T-helper 2 cell treated with Interferon-gamma antibody and Interleukin-4, amounts not matched to agents 5 μg/mL and 100 μg/mL, for 36 hours (primary cell): Measurements from ENCODE around the gene BMAL1.

Source experiments
- DNase-seq: peaks from one replicate; pipeline ENCODE4 v3.0.0; 2021; ENCODE audit warnings: low spot score
- H3K27ac Mint-ChIP-seq: one replicate; pipeline ENCODE4 v1.8.0; 2021; ENCODE audit warnings: mild to moderate bottlenecking, mixed read lengths
- H3K27me3 Mint-ChIP-seq: one replicate; pipeline ENCODE4 v1.8.0; 2021; ENCODE audit warnings: low read depth, mixed read lengths
- H3K36me3 Mint-ChIP-seq: one replicate; pipeline ENCODE4 v1.8.0; 2021; ENCODE audit warnings: low read depth, mixed read lengths
- H3K4me1 Mint-ChIP-seq: one replicate; pipeline ENCODE4 v1.8.0; 2021; ENCODE audit warnings: low read depth, mixed read lengths
- H3K4me3 Mint-ChIP-seq: one replicate; pipeline ENCODE4 v1.8.0; 2022; ENCODE audit warnings: mild to moderate bottlenecking, moderate library complexity, mixed read lengths
- H3K9me3 Mint-ChIP-seq: one replicate; pipeline ENCODE4 v1.8.0; 2021; ENCODE audit warnings: mixed read lengths

The BMAL1 gene

DNA sequence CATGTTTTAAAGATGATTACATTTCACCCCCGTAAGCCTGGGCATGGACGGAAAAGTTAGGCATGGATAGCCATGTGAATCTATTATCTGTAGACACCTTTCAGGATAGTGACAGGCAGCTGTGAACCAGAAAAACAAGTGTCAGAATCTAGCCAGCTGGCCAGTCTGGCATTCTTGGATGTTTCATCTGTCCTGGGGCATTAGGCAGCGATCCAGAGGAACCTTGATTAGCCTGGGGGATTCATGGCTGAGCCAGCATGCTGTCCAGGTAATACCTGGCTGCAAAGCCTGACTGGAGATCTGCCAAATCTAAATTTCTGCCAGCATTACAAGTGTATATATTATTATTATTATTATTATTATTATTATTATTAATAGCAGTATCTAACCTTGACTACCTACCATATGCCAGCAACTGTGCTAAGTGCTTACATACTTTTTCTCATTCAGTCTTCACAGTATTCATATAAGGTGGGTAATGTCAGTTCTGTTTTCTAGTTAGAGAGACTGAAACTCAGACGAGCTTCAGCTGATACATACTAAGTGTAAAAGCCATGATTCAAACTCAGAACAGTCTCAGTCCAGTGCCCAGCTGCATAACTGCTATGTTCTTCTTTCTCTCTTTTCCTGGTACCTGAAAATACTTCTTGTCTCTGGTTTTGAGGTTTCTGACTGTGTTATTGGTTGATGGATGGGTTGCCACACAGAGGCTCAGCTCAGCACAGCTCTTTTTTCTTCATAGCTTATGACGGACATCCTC, 12.8 kb downstream of the BMAL1 start:
- H3K27me3 Mint-ChIP-seq = no peaks in the 10 kb centered on the region
- no peak for DNase-seq
- no peaks in the 10 kb centered on the region for H3K36me3 Mint-ChIP-seq
- no peak overlapping the region for H3K27ac Mint-ChIP-seq
- no peaks in the 10 kb centered on the region for H3K9me3 Mint-ChIP-seq
- peaks cover 28% of the 10 kb centered on the region for H3K4me1 Mint-ChIP-seq
- no peak overlapping the region for H3K4me3 Mint-ChIP-seq

DNA sequence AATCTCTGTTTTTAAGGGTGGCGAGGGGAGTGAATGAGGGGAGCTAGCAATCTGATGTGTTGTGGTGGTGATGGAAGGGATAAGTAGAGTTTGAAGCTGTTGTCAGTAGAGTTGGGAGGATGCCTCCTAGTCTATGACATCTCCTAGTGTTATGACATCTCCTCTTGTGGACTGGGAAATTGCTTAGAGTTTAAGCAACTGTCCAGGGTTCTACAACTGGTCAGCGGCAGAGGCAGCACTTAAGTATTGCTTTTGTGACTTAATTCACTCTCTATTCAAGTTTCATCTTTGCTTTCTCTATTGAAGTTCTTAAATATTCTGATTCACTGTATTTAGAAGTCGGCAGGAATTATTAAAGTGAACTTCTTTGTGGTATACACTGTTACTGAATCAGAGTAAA, 13.8 kb downstream of the BMAL1 start:
- Mint-ChIP-seq H3K4me1 (peaks cover 30% of the 10 kb centered on the region), H3K9me3 (no peaks in the 10 kb centered on the region), H3K4me3 (no peak overlapping the region), H3K36me3 (no peaks in the 10 kb centered on the region), H3K27me3 (no peaks in the 10 kb centered on the region), H3K27ac (no peak overlapping the region)
- DNase-seq = no peak

- Mint-ChIP-seq H3K27ac (no peak overlapping the region), H3K4me3 (no peak overlapping the region), H3K4me1 (peaks cover 27% of the 10 kb centered on the region), H3K9me3 (no peaks in the 10 kb centered on the region), H3K27me3 (no peaks in the 10 kb centered on the region), H3K36me3 (no peaks in the 10 kb centered on the region)
- no peak for DNase-seq
Measured at GRCh38 chr11:13291800-13292199, 14.2 kb downstream of the BMAL1 start.

GRCh38 chr11:13292970-13293369, 15.4 kb downstream of the BMAL1 start:
- Mint-ChIP-seq H3K36me3 (no peaks in the 10 kb centered on the region), H3K4me1 (peaks cover 26% of the 10 kb centered on the region), H3K4me3 (no peak overlapping the region)

GRCh38 chr11:13294178-13294577, 16.6 kb downstream of the BMAL1 start:
- Mint-ChIP-seq H3K9me3 (no peaks in the 10 kb centered on the region), H3K27ac (no peak overlapping the region), H3K27me3 (no peaks in the 10 kb centered on the region), H3K4me3 (no peak overlapping the region), H3K4me1 (peaks cover 25% of the 10 kb centered on the region), H3K36me3 (no peaks in the 10 kb centered on the region)
- no peak for DNase-seq

More at GRCh38 chr11:13292970-13293369, 15.4 kb downstream of the BMAL1 start:
- Mint-ChIP-seq H3K27ac (no peak overlapping the region), H3K9me3 (no peaks in the 10 kb centered on the region), H3K27me3 (no peaks in the 10 kb centered on the region)
- no peak for DNase-seq

GRCh38 chr11:13294771-13295579, 17.4 kb downstream of the BMAL1 start:
- no peaks in the 10 kb centered on the region for H3K36me3 Mint-ChIP-seq
- H3K27me3 Mint-ChIP-seq = no peaks in the 10 kb centered on the region
- DNase-seq = no peak
- H3K4me1 Mint-ChIP-seq = peaks cover 25% of the 10 kb centered on the region
- H3K9me3 Mint-ChIP-seq = no peaks in the 10 kb centered on the region
- no peak overlapping the region for H3K27ac Mint-ChIP-seq
- no peak overlapping the region for H3K4me3 Mint-ChIP-seq

- peaks cover 22% of the 10 kb centered on the region for H3K4me1 Mint-ChIP-seq
- no peaks in the 10 kb centered on the region for H3K36me3 Mint-ChIP-seq
- no peaks in the 10 kb centered on the region for H3K9me3 Mint-ChIP-seq
- no peaks in the 10 kb centered on the region for H3K27me3 Mint-ChIP-seq
- H3K27ac Mint-ChIP-seq = no peak overlapping the region
- no peak for DNase-seq
- no peak overlapping the region for H3K4me3 Mint-ChIP-seq
Measured at GRCh38 chr11:13297308-13297916, 19.8 kb downstream of the BMAL1 start.

DNA sequence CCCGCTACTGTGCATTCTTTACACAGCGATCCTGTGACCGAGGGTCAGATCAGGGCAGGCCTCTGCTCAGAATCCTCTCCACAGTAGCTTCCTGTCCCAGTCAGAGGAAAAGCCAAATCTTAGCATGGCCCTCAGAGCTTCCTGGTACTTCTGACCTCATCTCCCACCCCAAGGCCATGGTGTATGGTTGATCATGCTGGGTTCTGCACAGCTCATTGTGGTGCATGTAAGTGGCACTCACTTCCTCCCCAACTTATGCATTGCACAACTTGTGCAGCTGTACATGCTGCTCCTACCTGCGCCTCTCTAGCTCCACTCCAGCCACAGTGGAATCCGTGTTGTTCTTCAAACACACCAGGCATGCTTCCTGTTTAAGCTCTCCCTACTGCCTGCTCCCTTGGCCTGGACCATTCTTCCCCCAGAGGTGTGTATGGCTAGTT, 20.3 kb downstream of the BMAL1 start:
- Mint-ChIP-seq H3K27me3 (no peaks in the 10 kb centered on the region), H3K36me3 (no peaks in the 10 kb centered on the region), H3K27ac (peak overlapping the region; percentile 8), H3K4me3 (no peak overlapping the region), H3K4me1 (peaks cover 22% of the 10 kb centered on the region), H3K9me3 (no peaks in the 10 kb centered on the region)
- DNase-seq = no peak

DNA sequence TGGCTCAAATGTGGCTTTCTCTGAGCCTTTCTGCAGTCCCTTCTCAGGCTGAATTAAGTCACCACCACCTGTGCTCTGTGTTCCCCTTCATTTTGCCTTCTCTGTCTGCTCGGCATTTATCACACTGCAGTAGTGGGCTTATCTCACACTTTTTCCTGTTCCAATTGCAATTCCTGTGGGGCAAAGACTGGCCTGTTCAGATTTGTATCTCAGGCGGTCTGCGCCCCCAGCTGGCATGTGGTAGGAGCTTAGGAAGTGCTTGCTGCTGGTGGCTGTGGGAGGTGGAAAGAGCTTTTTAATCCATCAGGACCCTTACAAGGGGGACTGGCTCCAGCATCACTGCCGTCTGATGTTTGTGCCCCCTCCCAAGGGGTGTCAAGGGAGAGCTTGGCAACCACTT, 21.2 kb downstream of the BMAL1 start:
- H3K4me3 Mint-ChIP-seq = no peak overlapping the region
- no peak for DNase-seq
- peaks cover 27% of the 10 kb centered on the region for H3K4me1 Mint-ChIP-seq
- H3K27ac Mint-ChIP-seq = no peak overlapping the region
- no peaks in the 10 kb centered on the region for H3K27me3 Mint-ChIP-seq
- peaks cover 3% of the 10 kb centered on the region for H3K36me3 Mint-ChIP-seq
- peaks cover 3% of the 10 kb centered on the region for H3K9me3 Mint-ChIP-seq

- no peak overlapping the region for H3K4me3 Mint-ChIP-seq
- no peak for DNase-seq
- H3K4me1 Mint-ChIP-seq = peaks cover 21% of the 10 kb centered on the region
- H3K27me3 Mint-ChIP-seq = no peaks in the 10 kb centered on the region
- peaks cover 4% of the 10 kb centered on the region for H3K9me3 Mint-ChIP-seq
- H3K27ac Mint-ChIP-seq = no peak overlapping the region
- H3K36me3 Mint-ChIP-seq = peaks cover 6% of the 10 kb centered on the region
Measured at GRCh38 chr11:13301522-13301921, 23.9 kb downstream of the BMAL1 start.

GRCh38 chr11:13302420-13302958, 24.9 kb downstream of the BMAL1 start:
- H3K27me3 Mint-ChIP-seq = no peaks in the 10 kb centered on the region
- H3K4me1 Mint-ChIP-seq = peaks cover 17% of the 10 kb centered on the region
- no peak for DNase-seq
- no peak overlapping the region for H3K27ac Mint-ChIP-seq
- no peak overlapping the region for H3K4me3 Mint-ChIP-seq
- peaks cover 4% of the 10 kb centered on the region for H3K9me3 Mint-ChIP-seq
- H3K36me3 Mint-ChIP-seq = peaks cover 6% of the 10 kb centered on the region

DNA sequence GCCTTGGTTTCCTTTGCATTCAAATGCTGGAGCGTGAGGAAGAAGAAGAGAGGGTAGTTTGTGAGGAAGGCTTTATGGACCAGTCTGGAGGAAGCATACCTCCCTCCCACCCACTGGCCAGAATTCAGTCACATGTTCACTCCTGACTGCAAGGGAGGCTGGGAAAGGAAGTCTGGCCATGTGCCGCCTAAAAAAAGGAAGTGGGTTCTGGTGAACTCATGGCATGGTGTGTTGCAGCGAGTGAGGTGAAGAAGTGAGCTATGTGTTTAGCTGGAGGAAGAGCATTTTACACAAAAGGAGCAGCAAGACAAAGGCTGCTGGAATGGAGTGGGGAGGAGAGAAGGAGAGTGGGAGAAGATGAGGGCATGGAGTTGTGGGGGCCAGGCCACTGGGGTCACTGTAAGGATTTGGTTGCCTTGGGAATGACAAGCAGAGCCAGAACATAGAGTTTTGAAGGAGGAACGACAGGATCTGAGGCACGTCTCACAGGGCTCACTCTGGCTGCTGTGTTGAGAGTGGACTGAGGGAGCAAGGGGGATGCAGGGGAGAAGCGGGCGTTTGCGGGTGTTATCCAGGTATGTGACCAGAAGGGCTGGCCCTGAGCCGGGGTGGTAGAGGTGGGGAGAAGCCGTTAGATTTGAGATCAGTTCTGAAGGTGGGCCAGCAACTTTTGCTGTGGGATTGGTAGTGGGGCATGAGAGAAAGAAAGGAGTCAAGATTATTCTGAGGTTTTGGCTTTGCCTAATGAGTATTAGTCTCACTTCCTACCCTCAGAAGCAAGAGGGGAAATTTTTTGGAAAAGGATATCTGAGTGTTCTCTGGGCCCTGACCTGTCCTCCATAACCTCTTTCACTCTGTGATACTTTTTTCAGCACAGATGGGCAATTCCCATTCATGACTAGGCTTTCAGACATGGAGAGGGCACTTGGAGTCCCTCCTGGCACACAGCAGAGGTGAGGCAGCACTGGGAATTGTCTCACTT, 26.4 kb downstream of the BMAL1 start:
- peaks cover 6% of the 10 kb centered on the region for H3K36me3 Mint-ChIP-seq
- H3K27ac Mint-ChIP-seq = peak overlapping the region; percentile 42
- no peaks in the 10 kb centered on the region for H3K27me3 Mint-ChIP-seq
- DNase-seq = no peak
- H3K9me3 Mint-ChIP-seq = peaks cover 4% of the 10 kb centered on the region
- H3K4me3 Mint-ChIP-seq = peak overlapping the region; percentile 22
- peaks cover 9% of the 10 kb centered on the region for H3K4me1 Mint-ChIP-seq

DNA sequence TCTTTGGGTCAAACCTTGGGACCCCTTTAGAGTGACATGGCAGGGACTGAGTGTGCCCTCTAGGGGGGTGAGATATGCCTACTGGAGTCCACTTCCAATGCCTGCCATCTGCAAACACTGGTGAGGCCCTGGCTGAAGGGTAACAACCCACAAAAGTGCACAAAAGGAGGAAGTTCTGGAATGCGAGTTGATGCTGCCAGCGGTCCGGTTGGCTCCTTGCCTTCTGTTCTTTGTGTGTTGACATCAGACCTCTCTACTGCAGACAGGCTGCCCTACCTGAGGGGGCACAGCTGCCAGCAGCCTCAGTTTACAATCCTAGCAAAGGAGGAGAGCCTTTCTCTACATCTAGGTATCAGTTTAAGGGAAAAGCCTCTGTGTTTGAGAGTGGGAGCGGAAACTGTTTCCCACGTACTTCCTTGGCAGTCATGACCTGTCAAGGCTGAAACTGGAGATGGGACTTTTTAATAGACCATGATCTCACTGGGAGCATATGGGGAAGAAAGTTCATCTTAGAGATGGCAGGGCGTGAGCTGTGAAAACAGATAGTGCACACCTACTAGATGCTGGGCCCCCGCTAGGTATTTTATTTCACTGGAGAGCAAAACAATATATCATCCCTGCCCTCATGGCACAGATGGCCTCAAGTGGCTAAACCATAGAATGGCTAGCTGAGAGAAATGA, 27.2 kb downstream of the BMAL1 start:
- no peak for DNase-seq
- Mint-ChIP-seq H3K27ac (no peak overlapping the region), H3K4me1 (peaks cover 9% of the 10 kb centered on the region), H3K4me3 (no peak overlapping the region), H3K36me3 (peaks cover 6% of the 10 kb centered on the region), H3K27me3 (no peaks in the 10 kb centered on the region), H3K9me3 (peaks cover 4% of the 10 kb centered on the region)
